ENCODE results near the gene HS3ST3A1.

DNA sequence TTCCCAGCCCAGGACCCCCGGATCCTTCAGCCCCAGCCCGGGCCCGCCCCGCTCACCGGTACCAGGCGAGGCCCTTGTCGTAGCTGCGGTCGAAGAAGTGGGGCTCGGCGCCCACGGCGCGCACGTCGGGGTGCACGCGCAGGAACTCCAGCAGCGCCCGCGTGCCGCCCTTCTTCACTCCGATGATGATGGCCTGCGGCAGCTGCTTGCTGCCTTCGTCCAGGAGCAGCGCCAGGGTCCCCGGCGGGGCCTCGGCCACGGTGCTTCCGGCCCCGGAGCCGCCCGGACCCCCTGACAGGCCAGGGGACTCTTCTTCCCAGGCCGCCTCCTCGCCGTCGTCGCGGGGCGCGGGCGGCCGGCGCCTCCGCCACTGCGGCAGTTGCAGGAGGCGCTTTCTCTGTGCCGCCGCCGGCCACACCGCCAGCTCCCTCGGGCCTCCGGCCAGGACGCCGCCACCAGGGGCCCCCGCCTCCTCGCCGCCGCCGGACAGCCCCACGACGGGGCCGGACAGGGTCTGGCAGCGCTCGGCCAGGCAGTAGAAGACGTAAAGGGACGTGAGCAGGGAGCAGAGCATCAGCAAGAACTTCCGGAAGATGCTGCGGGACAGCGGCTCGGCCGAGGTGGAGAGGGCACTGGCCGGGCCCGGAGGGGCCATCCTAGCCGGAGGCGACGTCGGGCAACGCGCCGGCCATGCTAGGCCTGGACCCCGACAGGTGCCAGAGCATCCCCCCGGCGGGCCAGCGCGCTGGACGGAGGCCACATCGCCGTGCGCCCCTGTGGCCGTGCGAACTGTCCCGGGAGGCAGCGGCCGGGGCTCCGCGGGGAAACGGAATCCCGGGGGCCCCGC, 1.0 kb downstream of the HS3ST3A1 start:
- TF ChIP-seq YY1 (IDR thresholded peaks at IDR 0.05; ENCODE audit: insufficient read depth, insufficient read length) (no peak), ZNF274 (IDR thresholded peaks at IDR 0.05; ENCODE audit: low read depth, low read length) (no peak)
